HepG2 (cell line): Measurements from ENCODE around the gene GNB1. TPM values are rescaled to one million over a fixed set of nuclear protein-coding genes. Genes with fewer than 3 reads are reported as not detected.

Experiments
- AKNA ChIP-seq: sonication (generic); formaldehyde crosslinking; IDR thresholded peaks from 2 replicates; pipeline ENCODE4 v1.4.0; 2020; ENCODE audit warnings: missing genetic modification reagents, borderline replicate concordance
- CREB1 ChIP-seq, 2 experiments: fragments of 450-650 bp in 1 of 2; IDR thresholded peaks; 2 replicates each; pipeline ENCODE4 v1.6.1; 2016 to 2017; ENCODE audit warnings: control low read depth in 1 of 2, mild to moderate bottlenecking in 1 of 2, missing compliant biosample characterization in 1 of 2, missing genetic modification characterization in 1 of 2
- EHMT2 ChIP-seq: fragments of 200-600 bp; sonication (generic); IDR thresholded peaks from 2 replicates; pipeline ENCODE4 v1.7.0; 2017; ENCODE audit warnings: antibody characterized with exemption, low read depth, low read length, borderline replicate concordance
- GPN1 ChIP-seq: sonication (generic); formaldehyde crosslinking; IDR thresholded peaks from 2 replicates; pipeline ENCODE4 v1.5.1; 2020; ENCODE audit warnings: missing genetic modification reagents, borderline replicate concordance
- HOXA3 ChIP-seq: sonication (generic); formaldehyde crosslinking; IDR thresholded peaks from 2 replicates; pipeline ENCODE4 v1.5.0; 2020; ENCODE audit warnings: missing genetic modification reagents
- HOXA7 ChIP-seq: sonication (generic); formaldehyde crosslinking; IDR thresholded peaks from 2 replicates; pipeline ENCODE4 v1.8.1; 2022; ENCODE audit warnings: mild to moderate bottlenecking, missing genetic modification reagents, moderate library complexity
- KDM2A ChIP-seq: sonication (generic); formaldehyde crosslinking; IDR thresholded peaks from 2 replicates; pipeline ENCODE4 v1.4.0; 2020; ENCODE audit warnings: low read depth, missing genetic modification reagents, borderline replicate concordance
- MAX ChIP-seq: IDR thresholded peaks from 2 replicates; pipeline ENCODE4 v1.6.1; 2012; ENCODE audit warnings: inconsistent platforms
- MXI1 ChIP-seq: IDR thresholded peaks from 3 replicates; pipeline ENCODE4 v1.6.1; 2012; ENCODE audit warnings: low read depth, low read length, inconsistent platforms, borderline replicate concordance
- NCOA2 ChIP-seq: sonication (generic); formaldehyde crosslinking; IDR thresholded peaks from 2 replicates; pipeline ENCODE4 v1.8.0; 2022; ENCODE audit warnings: inconsistent platforms
- SALL1 ChIP-seq: sonication (generic); formaldehyde crosslinking; IDR thresholded peaks from 2 replicates; pipeline ENCODE4 v1.8.0; 2022; ENCODE audit warnings: mild to moderate bottlenecking, missing genetic modification reagents
- SCMH1 ChIP-seq: sonication (generic); formaldehyde crosslinking; IDR thresholded peaks from 2 replicates; pipeline ENCODE4 v1.9.0; 2021; ENCODE audit warnings: missing genetic modification reagents, mild to moderate bottlenecking, borderline replicate concordance
- ZNF407 ChIP-seq: sonication (generic); formaldehyde crosslinking; IDR thresholded peaks from one replicate; pipeline ENCODE4 v1.5.1; 2020; ENCODE audit warnings: mild to moderate bottlenecking, missing genetic modification reagents; ENCODE audit errors: not compliant biosample characterization
- ZNF530 ChIP-seq: sonication (generic); formaldehyde crosslinking; IDR thresholded peaks from 2 replicates; pipeline ENCODE4 v1.5.0; 2020; ENCODE audit warnings: low read depth, mild to moderate bottlenecking, missing genetic modification reagents
- ZNF619 ChIP-seq: sonication (generic); formaldehyde crosslinking; IDR thresholded peaks from 2 replicates; pipeline ENCODE4 v1.4.0; 2020; ENCODE audit warnings: mild to moderate bottlenecking, missing genetic modification reagents
- ZSCAN29 ChIP-seq: sonication (generic); formaldehyde crosslinking; conservative IDR thresholded peaks from 2 replicates; pipeline ENCODE4 v1.4.0; 2020; ENCODE audit warnings: mild to moderate bottlenecking, missing genetic modification reagents
- polyA plus RNA-seq, 8 experiments: library from polyadenylated mRNA; depleted of rRNA in 3 of 8; stranded (reverse) in 7 of 8; unstranded in 1 of 8; fragments of >200 nt; fragmentation: Illumina TruSeq in 4 of 8; extraction: Trizol in 4 of 8; gene quantifications; 2 replicates each; pipeline versions ENCODE4 v1.2.1 to v1.2.3, GENCODE V29; 2011 to 2016; ENCODE audit warnings: low read depth in 4 of 8, missing spikeins in 1 of 8, mixed read lengths in 1 of 8; ENCODE audit not compliant: insufficient read depth in 1 of 8
- total RNA-seq, 5 experiments: library from RNA; depleted of rRNA; stranded (reverse); fragments of >200 nt; fragmentation: Illumina TruSeq; extraction: Trizol; gene quantifications; 2 replicates each; pipeline ENCODE4 v1.2.3, GENCODE V29; 2016; ENCODE audit warnings: low read depth in 1 of 5

GNB1 gene
- total and polyA plus RNA-seq, 2 of the 13 experiments (the other 11 are each of a cell fraction or from before 2014, with no cell fraction given), result 66.2 to 327 TPM

- no peak for TF ChIP-seq GPN1 (CRISPR knock-in tag)
- no peak for TF ChIP-seq ZNF530 (CRISPR knock-in tag)
- TF ChIP-seq CREB1 (IDR thresholded peaks at IDR 0.05), result no peak
- 0 out of 2 replicates have a peak, but pooled peaks have one; percentile 25 for TF ChIP-seq CREB1 (CRISPR knock-in tag; IDR thresholded peaks at IDR 0.05)
- TF ChIP-seq ZNF407 (CRISPR knock-in tag), result no peak
- no peak for TF ChIP-seq MXI1
- no peak for TF ChIP-seq EHMT2
- TF ChIP-seq SALL1 (CRISPR knock-in tag), result peak; percentile 28; the same call in 1 of the 2 replicates
- TF ChIP-seq MAX, result peak; percentile 51
- no peak for TF ChIP-seq AKNA
- TF ChIP-seq KDM2A (CRISPR knock-in tag), result peak; percentile 45; the same call in 1 of the 2 replicates
- 0 out of 2 replicates have a peak, but pooled peaks have one; percentile 33 for TF ChIP-seq NCOA2 (CRISPR knock-in tag)
- TF ChIP-seq SCMH1 (CRISPR knock-in tag), result no peak
- no peak for TF ChIP-seq ZSCAN29 (CRISPR knock-in tag)
- TF ChIP-seq ZNF619 (CRISPR knock-in tag), result no peak
- peak; percentile 6; the same call in 1 of the 2 replicates for TF ChIP-seq HOXA3 (CRISPR knock-in tag)
- no peak for TF ChIP-seq HOXA7 (CRISPR knock-in tag)
These were observed 8.5 kb upstream of the GNB1 start (continued) for GRCh38 chr1:1899266-1899966.
